ENCODE measurements around the gene INHBC. TPM values are rescaled to one million over a fixed set of nuclear protein-coding genes. Genes with fewer than 3 reads are reported as not detected.

The INHBC gene
- total RNA-seq, 2 donors from 2014 or later = not detected

DNA sequence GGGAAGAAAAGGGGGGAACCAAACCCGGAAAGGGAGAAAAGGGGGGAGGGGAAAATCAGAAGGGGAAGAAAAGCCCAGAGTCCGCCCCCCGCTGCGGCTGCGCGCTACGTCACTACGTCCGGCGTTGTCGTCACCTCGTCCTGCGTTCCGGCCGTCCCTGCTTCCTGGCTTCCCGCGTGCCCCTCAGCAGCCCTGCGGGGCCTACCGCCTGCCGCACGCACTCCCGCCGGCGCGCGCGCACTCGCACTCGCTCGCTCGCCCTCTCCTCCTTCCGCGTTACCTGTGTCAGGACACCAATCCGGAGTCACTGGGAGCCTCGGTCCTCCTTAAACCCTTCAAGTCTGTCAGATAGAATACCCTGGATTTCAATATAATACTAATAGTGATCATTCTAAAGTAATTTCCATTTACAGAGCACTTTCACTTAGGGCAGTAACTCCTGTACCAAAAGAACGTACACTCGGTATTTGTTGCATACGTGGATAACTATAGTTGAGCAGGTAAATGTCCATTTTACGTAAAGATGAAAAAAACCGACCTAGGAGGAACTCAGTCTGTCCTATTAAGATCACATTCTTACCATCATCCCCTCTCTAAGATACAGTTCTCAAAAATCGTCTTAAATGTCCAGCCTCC lies 3.5 kb upstream of the INHBC start, which contains the start of gene R3HDM2:
TSS of gene R3HDM2 (minus strand) at position 113 of the 636 bp plus-strand sequence. CDS start 120,615 bp downstream, outside the sequence.
- peak within 1 kb of the TSS; percentile 61 for H3K4me3 ChIP-seq
- H3K9ac ChIP-seq (ENCODE audit: low read depth in 2 of 2, low read length in 2 of 2) = peak within 1 kb of the TSS; percentile 71 to 81
- DNase-seq = peak; percentile 96
- H3K27ac ChIP-seq = peak within 1 kb of the TSS; percentile 89
- intact Hi-C loops (cut with DNase I) = no loop called here
- no peaks in the 10 kb centered on the region for H3K9me3 ChIP-seq
- H3K36me3 ChIP-seq = no peaks in the 10 kb centered on the region
- TF ChIP-seq, protein P1, sequence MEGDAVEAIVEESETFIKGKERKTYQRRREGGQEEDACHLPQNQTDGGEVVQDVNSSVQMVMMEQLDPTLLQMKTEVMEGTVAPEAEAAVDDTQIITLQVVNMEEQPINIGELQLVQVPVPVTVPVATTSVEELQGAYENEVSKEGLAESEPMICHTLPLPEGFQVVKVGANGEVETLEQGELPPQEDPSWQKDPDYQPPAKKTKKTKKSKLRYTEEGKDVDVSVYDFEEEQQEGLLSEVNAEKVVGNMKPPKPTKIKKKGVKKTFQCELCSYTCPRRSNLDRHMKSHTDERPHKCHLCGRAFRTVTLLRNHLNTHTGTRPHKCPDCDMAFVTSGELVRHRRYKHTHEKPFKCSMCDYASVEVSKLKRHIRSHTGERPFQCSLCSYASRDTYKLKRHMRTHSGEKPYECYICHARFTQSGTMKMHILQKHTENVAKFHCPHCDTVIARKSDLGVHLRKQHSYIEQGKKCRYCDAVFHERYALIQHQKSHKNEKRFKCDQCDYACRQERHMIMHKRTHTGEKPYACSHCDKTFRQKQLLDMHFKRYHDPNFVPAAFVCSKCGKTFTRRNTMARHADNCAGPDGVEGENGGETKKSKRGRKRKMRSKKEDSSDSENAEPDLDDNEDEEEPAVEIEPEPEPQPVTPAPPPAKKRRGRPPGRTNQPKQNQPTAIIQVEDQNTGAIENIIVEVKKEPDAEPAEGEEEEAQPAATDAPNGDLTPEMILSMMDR (IDR thresholded peaks at IDR 0.05) = no peak
- H3K4me1 ChIP-seq = no peaks in the 10 kb centered on the region
- no peaks in the 10 kb centered on the region for H3K27me3 ChIP-seq

DNA sequence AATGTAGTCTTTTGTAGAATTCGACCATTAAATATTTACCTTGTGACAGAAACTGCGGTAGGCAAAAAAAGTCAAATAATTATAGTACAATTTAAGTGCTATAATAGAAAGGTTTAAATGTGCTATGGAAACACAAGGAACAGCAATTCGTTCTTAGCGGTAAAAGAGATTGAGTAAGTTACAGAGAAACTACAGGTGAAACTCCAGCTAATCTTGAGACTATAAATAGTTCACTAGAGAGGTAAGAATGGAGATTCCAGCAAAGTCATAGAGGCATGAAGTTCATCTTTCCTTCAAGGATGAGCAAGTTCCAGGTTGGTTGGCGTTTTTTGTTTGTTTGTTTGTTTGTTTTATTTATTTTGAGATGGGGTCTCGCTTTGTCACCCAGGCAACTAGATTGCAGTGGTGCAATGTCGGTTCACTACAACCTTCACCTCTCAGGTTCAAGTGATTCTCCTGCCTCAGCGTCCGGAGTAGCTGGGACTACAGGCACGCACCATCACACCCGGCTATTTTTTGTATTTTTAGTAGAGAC lies 2.9 kb upstream of the INHBC start:
- Histone ChIP-seq H3K27ac (peak overlapping the region; percentile 89), H3K36me3 (no peaks in the 10 kb centered on the region), H3K4me3 (peak overlapping the region; percentile 61), H3K27me3 (no peaks in the 10 kb centered on the region), H3K4me1 (no peaks in the 10 kb centered on the region), H3K9me3 (no peaks in the 10 kb centered on the region), H3K9ac (ENCODE audit: low read depth in 2 of 2, low read length in 2 of 2) (peak overlapping the region in 1 of 2 donors; percentile 61)
- TF ChIP-seq, protein P1 (IDR thresholded peaks at IDR 0.05) = no peak
- intact Hi-C loops (cut with DNase I) = no loop called here
- DNase-seq = no peak

DNA sequence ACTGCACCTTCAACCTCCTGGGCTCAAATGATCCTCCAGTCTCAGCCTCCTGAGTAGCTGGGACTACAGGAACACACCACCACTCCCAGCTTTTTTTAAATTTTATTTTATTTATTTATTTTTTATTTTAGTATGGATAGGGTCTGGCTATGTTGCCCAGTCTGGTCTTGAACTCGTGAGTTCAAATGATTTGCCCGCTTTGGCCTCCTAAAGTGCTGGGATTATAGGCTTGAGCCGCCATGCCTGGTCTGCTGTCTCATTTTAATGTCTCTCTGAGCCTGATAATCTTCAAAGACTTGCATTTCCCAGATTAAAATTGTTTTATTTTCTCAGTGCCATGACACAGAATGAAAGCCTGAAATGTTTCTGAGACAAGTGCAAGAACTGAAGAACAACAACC lies 1.2 kb upstream of the INHBC start:
- Histone ChIP-seq H3K4me3 (no peak overlapping the region), H3K9me3 (no peaks in the 10 kb centered on the region), H3K27ac (no peak overlapping the region), H3K36me3 (no peaks in the 10 kb centered on the region), H3K9ac (ENCODE audit: low read depth in 2 of 2, low read length in 2 of 2) (no peak overlapping the region), H3K27me3 (no peaks in the 10 kb centered on the region), H3K4me1 (no peaks in the 10 kb centered on the region)
- TF ChIP-seq, protein P1 (IDR thresholded peaks at IDR 0.05) = no peak
- intact Hi-C loops (cut with DNase I) = no loop called here
- no peak for DNase-seq

DNA sequence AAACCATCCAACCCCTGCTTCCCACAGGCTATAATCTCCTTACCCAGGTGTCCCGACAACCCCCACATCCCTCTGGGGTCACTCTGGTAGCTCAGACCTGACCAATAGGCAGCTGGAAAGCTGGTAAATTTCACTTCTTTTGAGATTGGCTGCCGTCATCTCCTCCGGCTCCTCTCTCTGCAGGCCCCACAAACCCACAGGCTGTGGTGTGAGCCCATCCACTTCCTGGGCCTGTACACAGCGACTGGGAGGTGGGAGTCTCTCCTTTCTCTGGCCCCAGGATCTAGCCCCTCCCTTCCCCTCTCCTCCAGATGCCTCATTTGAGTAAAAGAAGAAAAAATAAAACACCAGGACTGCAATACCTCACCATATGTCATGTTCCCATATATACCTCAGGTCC lies 709 bp downstream of the INHBC start:
- no peaks in the 10 kb centered on the region for H3K4me1 ChIP-seq
- H3K9ac ChIP-seq (ENCODE audit: low read depth in 2 of 2, low read length in 2 of 2) = no peak overlapping the region
- no peak overlapping the region for H3K4me3 ChIP-seq
- H3K27me3 ChIP-seq = no peaks in the 10 kb centered on the region
- no peaks in the 10 kb centered on the region for H3K36me3 ChIP-seq
- intact Hi-C loops (cut with DNase I) = no loop called here
- H3K9me3 ChIP-seq = no peaks in the 10 kb centered on the region
- H3K27ac ChIP-seq = no peak overlapping the region
- TF ChIP-seq, protein P1 (IDR thresholded peaks at IDR 0.05) = no peak
- DNase-seq = no peak

DNA sequence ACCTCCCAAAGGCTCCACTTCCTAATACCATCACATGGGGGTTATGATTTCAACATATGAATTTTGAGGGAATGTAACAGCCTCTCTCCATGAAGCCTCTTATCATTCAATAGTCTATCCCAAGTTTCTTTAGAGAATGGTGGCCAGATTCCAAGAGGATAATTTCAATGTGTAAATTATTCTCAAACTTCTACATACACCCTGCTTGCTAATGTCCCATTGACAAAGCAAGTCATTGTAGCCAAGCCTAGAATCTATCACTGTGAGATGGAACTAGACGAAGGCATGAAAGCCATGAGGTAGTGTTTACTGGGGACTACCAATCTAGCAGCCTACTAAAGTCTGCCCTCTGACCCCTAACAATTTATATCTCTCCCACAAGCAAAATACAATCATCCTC lies 3.8 kb downstream of the INHBC start:
- Histone ChIP-seq H3K27ac (no peak overlapping the region), H3K27me3 (no peaks in the 10 kb centered on the region), H3K9ac (ENCODE audit: low read depth in 2 of 2, low read length in 2 of 2) (no peak overlapping the region), H3K4me3 (no peak overlapping the region), H3K4me1 (no peaks in the 10 kb centered on the region), H3K36me3 (no peaks in the 10 kb centered on the region), H3K9me3 (no peaks in the 10 kb centered on the region)
- DNase-seq = no peak
- intact Hi-C loops (cut with DNase I) = no loop called here
- TF ChIP-seq, protein P1 (IDR thresholded peaks at IDR 0.05) = no peak
